Uterus (tissue), 4 donors: ENCODE data around the gene RPL21. TPM values are rescaled to one million over a fixed set of nuclear protein-coding genes. Genes with fewer than 3 reads are reported as not detected.

Experiments used
- DNase-seq, 2 donors: peaks; one replicate each; pipeline ENCODE4 v3.0.0-alpha.2; 2019 to 2020
- H3K27ac ChIP-seq, 2 donors: fragments of 200-600 bp; sonication (generic); 1 replicate in 1 of 2; 2 replicates in 1 of 2; pipeline ENCODE4 v1.5.1; 2016 to 2018
- H3K27me3 ChIP-seq, 2 donors: fragments of 200-600 bp; sonication (generic); one replicate each; pipeline ENCODE4 v1.5.1; 2018 to 2019; ENCODE audit warnings: control low read depth in 1 of 2
- H3K36me3 ChIP-seq, 2 donors: fragments of 200-600 bp; sonication (generic); one replicate each; pipeline ENCODE4 v1.5.1; 2019; ENCODE audit warnings: control low read depth in 1 of 2
- H3K4me1 ChIP-seq, 2 donors: fragments of 200-600 bp; sonication (generic); one replicate each; pipeline ENCODE4 v1.5.1; 2018 to 2019; ENCODE audit warnings: control low read depth in 1 of 2
- H3K4me3 ChIP-seq, 2 donors: fragments of 200-600 bp; sonication (generic); 1 replicate in 1 of 2; 2 replicates in 1 of 2; pipeline ENCODE4 v1.5.1; 2018 to 2019; ENCODE audit warnings: mild to moderate bottlenecking in 1 of 2
- H3K9me3 ChIP-seq, 2 donors: fragments of 200-600 bp; sonication (generic); one replicate each; pipeline ENCODE4 v1.5.1; 2019; ENCODE audit warnings: control low read depth in 1 of 2
- POLR2A ChIP-seq, 2 donors: fragments of 450-650 bp; IDR thresholded peaks; one replicate each; pipeline ENCODE4 v1.6.1; 2016; ENCODE audit warnings: antibody characterized with exemption in 2 of 2, mild to moderate bottlenecking in 1 of 2, moderate library complexity in 1 of 2
- intact Hi-C: fragments of 100-400 bp; cut with DNase I; formaldehyde crosslinking; loops from one replicate; pipeline ENCODE4 v1.15.1; 2023; ENCODE audit warnings: low total_unique reads
- total RNA-seq, 4 donors: library from RNA; depleted of rRNA in 3 of 4; stranded (reverse); fragments of >200 nt in 3 of 4; gene quantifications; one replicate each; pipeline versions ENCODE4 v1.1.0 to v1.2.4, GENCODE V29; 2014 to 2023
- TF ChIP-seq, protein P1 (sequence below), 4 experiments: fragments of 200-600 bp in 2 of 4; fragments of 450-650 bp in 2 of 4; sonication (generic) in 2 of 4; IDR thresholded peaks; one replicate each; pipeline ENCODE4 v1.5.1; 2016 to 2019; ENCODE audit warnings: antibody characterized with exemption in 4 of 4, mild to moderate bottlenecking in 2 of 4, moderate library complexity in 1 of 4
- donor health status: DM: yes; HTN: yes; CAD: no.

The RPL21 gene
- total RNA-seq, 4 donors from 2014 or later, result 816 to 2,598 (median 1,942) TPM

DNA sequence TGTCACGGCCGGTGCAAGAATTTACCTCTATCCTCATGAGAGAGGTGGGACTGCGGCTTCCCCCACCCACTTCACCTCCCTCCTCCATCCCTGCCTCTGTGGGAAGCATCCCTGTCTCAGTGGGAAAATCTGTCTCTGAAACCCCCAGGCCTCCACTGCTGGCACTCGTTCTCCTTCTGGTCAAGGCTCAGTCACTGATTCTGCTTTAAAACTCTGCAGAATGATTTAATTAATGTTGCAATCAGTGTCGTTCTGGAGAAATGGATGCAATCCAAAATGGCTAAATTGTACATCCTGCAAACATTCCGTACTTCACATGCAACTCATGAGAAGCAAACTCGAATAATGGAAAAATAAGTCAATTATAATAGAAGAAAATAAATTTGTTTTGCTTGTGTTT is 24.8 kb downstream of the RPL21 start:
- Histone ChIP-seq H3K9me3 (no peaks in the 10 kb centered on the region), H3K36me3 (no peaks in the 10 kb centered on the region), H3K4me1 (peaks cover 0 to 3% of the 10 kb centered on the region in 2 donors), H3K4me3 (no peak overlapping the region), H3K27me3 (no peaks in the 10 kb centered on the region), H3K27ac (peak overlapping the region; percentile 35 to 46)
- no peak for DNase-seq
- intact Hi-C loops, result no loop called here
- no peak for TF ChIP-seq POLR2A (IDR thresholded peaks at IDR 0.05)
- TF ChIP-seq, protein P1, sequence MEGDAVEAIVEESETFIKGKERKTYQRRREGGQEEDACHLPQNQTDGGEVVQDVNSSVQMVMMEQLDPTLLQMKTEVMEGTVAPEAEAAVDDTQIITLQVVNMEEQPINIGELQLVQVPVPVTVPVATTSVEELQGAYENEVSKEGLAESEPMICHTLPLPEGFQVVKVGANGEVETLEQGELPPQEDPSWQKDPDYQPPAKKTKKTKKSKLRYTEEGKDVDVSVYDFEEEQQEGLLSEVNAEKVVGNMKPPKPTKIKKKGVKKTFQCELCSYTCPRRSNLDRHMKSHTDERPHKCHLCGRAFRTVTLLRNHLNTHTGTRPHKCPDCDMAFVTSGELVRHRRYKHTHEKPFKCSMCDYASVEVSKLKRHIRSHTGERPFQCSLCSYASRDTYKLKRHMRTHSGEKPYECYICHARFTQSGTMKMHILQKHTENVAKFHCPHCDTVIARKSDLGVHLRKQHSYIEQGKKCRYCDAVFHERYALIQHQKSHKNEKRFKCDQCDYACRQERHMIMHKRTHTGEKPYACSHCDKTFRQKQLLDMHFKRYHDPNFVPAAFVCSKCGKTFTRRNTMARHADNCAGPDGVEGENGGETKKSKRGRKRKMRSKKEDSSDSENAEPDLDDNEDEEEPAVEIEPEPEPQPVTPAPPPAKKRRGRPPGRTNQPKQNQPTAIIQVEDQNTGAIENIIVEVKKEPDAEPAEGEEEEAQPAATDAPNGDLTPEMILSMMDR (IDR thresholded peaks at IDR 0.05), result no peak

DNA sequence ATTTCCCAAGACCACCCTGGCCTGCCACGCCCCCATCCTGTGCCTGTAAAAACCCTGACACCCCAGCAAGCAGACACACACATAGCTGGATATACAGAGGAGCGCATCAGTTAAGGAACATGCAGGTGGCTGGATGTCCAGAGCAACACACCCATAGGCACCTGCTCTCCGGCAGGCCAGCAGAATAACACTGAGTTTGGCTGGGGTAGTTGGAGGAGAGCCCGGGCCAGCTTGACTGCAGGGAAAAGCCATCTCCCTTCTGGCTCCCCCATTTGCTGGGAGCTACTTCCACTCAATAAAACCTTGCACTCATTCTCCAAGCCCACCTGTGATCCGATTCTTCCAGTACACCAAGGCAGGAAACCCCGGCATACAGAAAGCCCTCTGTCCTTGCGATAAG is 28.1 kb downstream of the RPL21 start:
- TF ChIP-seq POLR2A (IDR thresholded peaks at IDR 0.05), result no peak
- no peaks in the 10 kb centered on the region for H3K27me3 ChIP-seq
- no peak overlapping the region for H3K4me3 ChIP-seq
- intact Hi-C loops, result no loop called here
- H3K4me1 ChIP-seq, result no peaks in the 10 kb centered on the region
- H3K9me3 ChIP-seq, result no peaks in the 10 kb centered on the region
- no peak for DNase-seq
- no peaks in the 10 kb centered on the region for H3K36me3 ChIP-seq
- H3K27ac ChIP-seq, result no peak overlapping the region

DNA sequence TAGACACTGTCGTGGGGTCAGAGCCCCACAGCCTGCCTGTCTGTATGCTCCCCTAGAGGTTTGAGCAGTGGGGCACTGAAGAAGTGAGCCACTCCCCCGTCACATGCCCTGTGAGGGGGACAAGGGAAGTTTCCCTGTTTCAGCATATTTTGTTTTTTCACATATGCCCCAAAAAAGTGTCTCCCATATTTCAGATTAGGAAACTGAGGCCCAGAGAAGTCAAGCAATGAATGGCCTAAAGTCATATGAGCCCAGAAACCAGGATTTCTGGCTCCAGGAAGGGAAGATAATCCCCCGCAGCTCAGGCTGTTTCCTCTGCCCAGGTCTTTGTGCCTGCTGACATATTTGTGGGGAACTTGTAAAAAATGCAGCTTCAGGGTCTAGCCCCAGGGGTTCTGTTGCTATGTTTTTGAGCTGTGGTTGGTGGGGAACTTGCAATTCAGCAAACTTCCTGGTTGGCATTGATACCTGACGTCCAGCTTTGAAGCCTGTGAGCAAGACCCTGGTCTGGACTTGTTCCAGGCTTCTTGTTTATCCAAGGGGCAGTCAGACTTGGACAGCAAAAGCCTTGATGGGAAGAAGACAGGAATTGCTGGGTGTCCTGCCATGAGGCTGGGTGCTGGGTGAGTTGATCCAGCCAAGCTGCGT is 28.8 kb downstream of the RPL21 start:
- intact Hi-C loops, result no loop called here
- Histone ChIP-seq H3K36me3 (no peaks in the 10 kb centered on the region), H3K4me3 (no peak overlapping the region), H3K27ac (no peak overlapping the region), H3K9me3 (no peaks in the 10 kb centered on the region), H3K27me3 (no peaks in the 10 kb centered on the region), H3K4me1 (no peaks in the 10 kb centered on the region)
- DNase-seq, result no peak
- no peak for TF ChIP-seq POLR2A (IDR thresholded peaks at IDR 0.05)
- TF ChIP-seq, protein P1 (IDR thresholded peaks at IDR 0.05), result no peak

DNA sequence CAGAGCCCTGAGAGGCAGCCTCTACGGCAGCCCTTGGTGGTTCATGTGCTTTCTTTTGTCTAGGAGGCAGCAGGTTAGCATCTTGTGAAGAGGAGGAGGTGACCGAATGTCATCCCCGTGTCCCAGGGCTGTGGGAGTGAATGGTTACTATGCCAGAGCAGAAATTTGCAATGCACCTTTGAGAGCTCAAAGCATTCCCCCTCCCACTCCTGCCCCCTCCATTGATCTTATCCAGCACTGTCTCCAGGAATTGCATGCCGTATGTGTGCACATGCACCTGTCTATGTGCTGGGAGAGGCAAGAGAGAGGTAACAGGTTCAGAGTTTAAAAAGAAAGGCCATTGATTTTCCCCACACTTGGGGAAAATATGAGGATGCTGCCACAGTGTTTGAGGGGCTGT is 29.5 kb downstream of the RPL21 start:
- no peak for DNase-seq
- TF ChIP-seq, protein P1 (IDR thresholded peaks at IDR 0.05), result no peak
- TF ChIP-seq POLR2A (IDR thresholded peaks at IDR 0.05), result no peak
- intact Hi-C loops, result no loop called here
- Histone ChIP-seq H3K4me1 (no peaks in the 10 kb centered on the region), H3K4me3 (no peak overlapping the region), H3K27me3 (no peaks in the 10 kb centered on the region), H3K36me3 (no peaks in the 10 kb centered on the region), H3K27ac (no peak overlapping the region), H3K9me3 (no peaks in the 10 kb centered on the region)

DNA sequence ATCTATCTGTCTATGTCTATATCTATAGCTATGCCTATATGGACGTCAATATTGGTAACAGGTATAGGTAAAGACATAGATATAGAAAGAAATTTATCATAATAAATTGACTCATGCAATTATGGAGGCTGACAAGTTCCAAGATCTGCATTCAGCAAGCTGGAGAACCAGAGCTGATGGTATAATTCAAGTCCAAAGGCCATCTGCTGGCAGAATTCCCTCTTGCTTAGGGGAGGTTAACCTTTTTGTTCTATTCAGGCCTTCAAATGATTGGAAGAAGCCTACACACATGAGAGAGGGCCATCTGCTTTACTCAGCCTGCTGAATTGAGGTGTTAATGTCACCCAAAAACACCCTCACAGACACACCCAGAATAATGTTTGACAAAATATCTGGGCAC is 30.1 kb downstream of the RPL21 start:
- Histone ChIP-seq H3K36me3 (no peaks in the 10 kb centered on the region), H3K9me3 (no peaks in the 10 kb centered on the region), H3K27ac (no peak overlapping the region), H3K27me3 (no peaks in the 10 kb centered on the region), H3K4me3 (no peak overlapping the region), H3K4me1 (no peaks in the 10 kb centered on the region)
- DNase-seq, result no peak
- TF ChIP-seq, protein P1 (IDR thresholded peaks at IDR 0.05), result no peak
- no peak for TF ChIP-seq POLR2A (IDR thresholded peaks at IDR 0.05)
- intact Hi-C loops, result no loop called here
